Adrenal gland (tissue), 12 donors: ENCODE measurements around the gene MSI1. TPM values are rescaled to one million over a fixed set of nuclear protein-coding genes. Genes with fewer than 3 reads are reported as not detected.

Experiments
- DNase-seq, 7 donors: peaks; one replicate each; pipeline ENCODE4 v3.0.0-alpha.2; 2019 to 2020
- H3K27ac ChIP-seq, 5 donors: fragments of 200-600 bp; sonication (generic) in 4 of 5; 1 replicate in 3 of 5; 2 replicates in 2 of 5; pipeline versions ENCODE4 v1.5.1 to v1.8.0; 2016 to 2020; ENCODE audit warnings: mild to moderate bottlenecking in 1 of 5
- H3K27me3 ChIP-seq: fragments of 200-600 bp; 2 replicates; pipeline ENCODE4 v1.8.0; 2021
- H3K36me3 ChIP-seq, 2 donors: fragments of 200-600 bp; replicated peaks in 1 of 2; 1 replicate in 1 of 2; 2 replicates in 1 of 2; pipeline versions ENCODE4 v1.5.1 to v1.8.0; 2018 to 2022
- H3K4me1 ChIP-seq, 2 donors: fragments of 200-600 bp; replicated peaks in 1 of 2; 1 replicate in 1 of 2; 2 replicates in 1 of 2; pipeline versions ENCODE4 v1.5.1 to v1.8.0; 2018 to 2021
- H3K4me3 ChIP-seq, 4 donors: fragments of 200-600 bp; sonication (generic) in 3 of 4; one replicate each; pipeline ENCODE4 v1.5.1; 2016 to 2018
- H3K9me3 ChIP-seq, 3 donors: fragments of 200-600 bp; sonication (generic) in 1 of 3; replicated peaks in 1 of 3; 1 replicate in 2 of 3; 2 replicates in 1 of 3; pipeline versions ENCODE4 v1.5.1 to v1.8.0; 2016 to 2021
- POLR2A ChIP-seq, 2 donors: fragments of 450-650 bp; IDR thresholded peaks; one replicate each; pipeline ENCODE4 v1.6.1; 2017; ENCODE audit warnings: antibody characterized with exemption in 2 of 2, mild to moderate bottlenecking in 2 of 2, moderate library complexity in 1 of 2
- WGBS, 4 donors: extraction: QIAGEN DNeasy Blood & Tissue Kit in 2 of 4; methylation state at CpG; one replicate each; pipeline versions ENCODE4 v1.1.5 to v1.1.7; 2013 to 2017; 5-methylcytosine and 5-hydroxymethylcytosine counted together
- intact Hi-C, 2 donors: fragments of 100-400 bp; cut with DNase I; formaldehyde crosslinking; loops; one replicate each; pipeline versions ENCODE4 v1.14.1 to v1.15.0; 2022 to 2023
- polyA plus RNA-seq, 3 donors: library from polyadenylated mRNA; stranded (reverse); fragments of 200-250 nt in 2 of 3; fragments of 350-450 nt in 1 of 3; fragmentation: Illumina TruSeq in 1 of 3; extraction: RNeasy Lipid Tissue Mini Kit (QIAGEN cat#74804) in 1 of 3; gene quantifications; one replicate each; pipeline ENCODE4 v1.2.3, GENCODE V29; 2013 to 2014
- total RNA-seq, 9 donors: library from RNA; depleted of rRNA in 4 of 9; stranded (reverse); fragments of >200 nt in 4 of 9; fragments of 120-200 nt in 1 of 9; fragmentation: NEBNext Ultra II Directional in 1 of 9; extraction: Animal tissue kit (Norgen Biotek cat#: 25700) in 1 of 9; gene quantifications; one replicate each; pipeline versions ENCODE4 v1.1.0 to v1.2.4, GENCODE V29; 2013 to 2023
- TF ChIP-seq, protein P1 (sequence below), 6 experiments: fragments of 450-650 bp in 4 of 6; fragments of 200-600 bp in 2 of 6; sonication (generic) in 1 of 6; IDR thresholded peaks; 1 replicate in 5 of 6; 2 replicates in 1 of 6; pipeline versions ENCODE4 v1.5.1 to v1.8.0; 2016 to 2021; ENCODE audit warnings: antibody characterized with exemption in 6 of 6, mild to moderate bottlenecking in 2 of 6, moderate library complexity in 1 of 6
- donor health status: healthy with polysubstance abuse.
- donor health status: Bipolar disorder and iron deficiency.
- donor health status: DM: yes; HTN: yes; CAD: no.
- donor health status: DM: no; HTN: no; CAD: no.
- donor health status: DM: no; HTN: no; CAD: no.
- donor health status: DM: yes; HTN: yes; CAD: no.

MSI1 gene
- total and polyA plus RNA-seq, 12 donors = 0.87 to 24.2 (median 6.7) TPM

GRCh38 chr12:120376934-120377572 is 8.1 kb upstream of the MSI1 start:
- H3K27ac ChIP-seq = peak overlapping the region in 2 of 5 donors; percentile 20 to 64
- intact Hi-C loops = no loop called here
- peaks cover 5 to 22% of the 10 kb centered on the region in 2 donors for H3K4me1 ChIP-seq
- 21 to 32% (median 28%) methylated on average over 5 of the region's 5 CpGs for WGBS, 4 donors
- DNase-seq = no peak
- no peaks in the 10 kb centered on the region for H3K36me3 ChIP-seq
- H3K9me3 ChIP-seq = no peaks in the 10 kb centered on the region
- TF ChIP-seq, protein P1, sequence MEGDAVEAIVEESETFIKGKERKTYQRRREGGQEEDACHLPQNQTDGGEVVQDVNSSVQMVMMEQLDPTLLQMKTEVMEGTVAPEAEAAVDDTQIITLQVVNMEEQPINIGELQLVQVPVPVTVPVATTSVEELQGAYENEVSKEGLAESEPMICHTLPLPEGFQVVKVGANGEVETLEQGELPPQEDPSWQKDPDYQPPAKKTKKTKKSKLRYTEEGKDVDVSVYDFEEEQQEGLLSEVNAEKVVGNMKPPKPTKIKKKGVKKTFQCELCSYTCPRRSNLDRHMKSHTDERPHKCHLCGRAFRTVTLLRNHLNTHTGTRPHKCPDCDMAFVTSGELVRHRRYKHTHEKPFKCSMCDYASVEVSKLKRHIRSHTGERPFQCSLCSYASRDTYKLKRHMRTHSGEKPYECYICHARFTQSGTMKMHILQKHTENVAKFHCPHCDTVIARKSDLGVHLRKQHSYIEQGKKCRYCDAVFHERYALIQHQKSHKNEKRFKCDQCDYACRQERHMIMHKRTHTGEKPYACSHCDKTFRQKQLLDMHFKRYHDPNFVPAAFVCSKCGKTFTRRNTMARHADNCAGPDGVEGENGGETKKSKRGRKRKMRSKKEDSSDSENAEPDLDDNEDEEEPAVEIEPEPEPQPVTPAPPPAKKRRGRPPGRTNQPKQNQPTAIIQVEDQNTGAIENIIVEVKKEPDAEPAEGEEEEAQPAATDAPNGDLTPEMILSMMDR (IDR thresholded peaks at IDR 0.05) = no peak
- no peak for TF ChIP-seq POLR2A (IDR thresholded peaks at IDR 0.05)
- H3K4me3 ChIP-seq = no peak overlapping the region
- H3K27me3 ChIP-seq = no peaks in the 10 kb centered on the region

- no peak for DNase-seq
- TF ChIP-seq, protein P1 (IDR thresholded peaks at IDR 0.05) = no peak
- TF ChIP-seq POLR2A (IDR thresholded peaks at IDR 0.05) = no peak
- Histone ChIP-seq H3K9me3 (no peaks in the 10 kb centered on the region), H3K36me3 (no peaks in the 10 kb centered on the region), H3K4me3 (no peak overlapping the region), H3K4me1 (peaks cover 3 to 17% of the 10 kb centered on the region in 2 donors), H3K27ac (peak overlapping the region in 1 of 5 donors; percentile 20), H3K27me3 (no peaks in the 10 kb centered on the region)
- intact Hi-C loops = no loop called here
- 69 to 75% (median 71%) methylated on average over 5 of the region's 5 CpGs for WGBS, 4 donors
Measured at GRCh38 chr12:120376416-120376815, 7.5 kb upstream of the MSI1 start.

GRCh38 chr12:120376009-120376408 is 7.0 kb upstream of the MSI1 start:
- WGBS, 4 donors = 40 to 59% (median 56%) methylated on average over 2 of the region's 2 CpGs
- H3K4me3 ChIP-seq = no peak overlapping the region
- TF ChIP-seq, protein P1 (IDR thresholded peaks at IDR 0.05) = no peak
- TF ChIP-seq POLR2A (IDR thresholded peaks at IDR 0.05) = no peak
- no peaks in the 10 kb centered on the region for H3K27me3 ChIP-seq
- H3K9me3 ChIP-seq = no peaks in the 10 kb centered on the region
- intact Hi-C loops = no loop called here
- no peaks in the 10 kb centered on the region for H3K36me3 ChIP-seq
- H3K27ac ChIP-seq = no peak overlapping the region
- H3K4me1 ChIP-seq = peaks cover 3 to 14% of the 10 kb centered on the region in 2 donors
- no peak for DNase-seq

GRCh38 chr12:120373683-120374082 is 4.7 kb upstream of the MSI1 start:
- intact Hi-C loops = no loop called here
- WGBS, 4 donors = 87 to 94% (median 90%) methylated on average over 8 of the region's 8 CpGs
- Histone ChIP-seq H3K36me3 (no peaks in the 10 kb centered on the region), H3K9me3 (no peaks in the 10 kb centered on the region), H3K27me3 (no peaks in the 10 kb centered on the region), H3K27ac (no peak overlapping the region), H3K4me1 (peaks cover 8 to 14% of the 10 kb centered on the region in 2 donors), H3K4me3 (no peak overlapping the region)
- no peak for DNase-seq
- TF ChIP-seq, protein P1 (IDR thresholded peaks at IDR 0.05) = no peak
- TF ChIP-seq POLR2A (IDR thresholded peaks at IDR 0.05) = no peak
